PC-3 (cell line): Measurements from ENCODE around the gene ASCL2. TPM values are rescaled to one million over a fixed set of nuclear protein-coding genes. Genes with fewer than 3 reads are reported as not detected.

Source experiments
- ATAC-seq: fragments of 200-7000 bp; cut with Tn5 transposase; 2 replicates; pipeline ENCODE4 v1.9.1; 2020; ENCODE audit warnings: mild to moderate bottlenecking, moderate library complexity
- BruUV-seq: library from RNA; stranded (reverse); fragments of 400-500 nt; replicated peaks from 2 replicates; lab custom pipeline; 2021; lab: Mats Ljungman, UMichigan
- CTCF ChIA-PET: fragments of 300-600 bp; sonication (Branson Sonifier 250); formaldehyde crosslinking; loops from one replicate; lab custom pipeline; 2022; ENCODE audit warnings: antibody characterized with exemption; lab: Charles Lee
- POLR2A ChIA-PET: fragments of 300-600 bp; sonication (Branson Sonifier 250); formaldehyde crosslinking; loops from one replicate; lab custom pipeline; 2022; ENCODE audit warnings: antibody characterized with exemption; ENCODE audit not compliant: unreplicated experiment; lab: Charles Lee
- DNase-seq: peaks from one replicate; pipeline ENCODE4 v3.0.0-alpha.2; 2015
- H2AFZ ChIP-seq: fragments of 300-600 bp; sonication (generic); 2 replicates; pipeline ENCODE4 v1.6.0; 2016; ENCODE audit warnings: antibody characterized with exemption, low read length
- H3F3A ChIP-seq: fragments of 300-600 bp; sonication (generic); one replicate; pipeline ENCODE4 v1.6.0; 2017; ENCODE audit warnings: antibody characterized with exemption, low read length, control low read depth, mild to moderate bottlenecking; ENCODE audit not compliant: unreplicated experiment
- H3K27ac ChIP-seq: fragments of 300-600 bp; sonication (generic); 2 replicates; pipeline ENCODE4 v1.5.1; 2016; ENCODE audit warnings: mild to moderate bottlenecking, low read length
- H3K27me3 ChIP-seq: fragments of 300-600 bp; sonication (generic); 2 replicates; pipeline ENCODE4 v1.6.1; 2016; ENCODE audit warnings: low read length, mixed read lengths
- H3K36me3 ChIP-seq: fragments of 300-600 bp; sonication (generic); 2 replicates; pipeline ENCODE4 v1.6.1; 2016; ENCODE audit warnings: low read depth, mixed run types, low read length, mixed read lengths
- H3K4me1 ChIP-seq: fragments of 300-600 bp; sonication (generic); 2 replicates; pipeline ENCODE4 v1.5.1; 2016; ENCODE audit warnings: low read length; ENCODE audit not compliant: insufficient read depth
- H3K4me2 ChIP-seq: fragments of 300-600 bp; sonication (generic); 2 replicates; pipeline ENCODE4 v1.6.0; 2016; ENCODE audit warnings: low read length
- H3K4me3 ChIP-seq: fragments of 300-600 bp; sonication (generic); 2 replicates; pipeline ENCODE4 v1.5.1; 2016; ENCODE audit warnings: mild to moderate bottlenecking, low read length, mixed read lengths
- H3K79me2 ChIP-seq: fragments of 300-600 bp; sonication (generic); 2 replicates; pipeline ENCODE4 v1.6.1; 2017; ENCODE audit warnings: low read length, mixed read lengths
- H3K9ac ChIP-seq: fragments of 300-600 bp; sonication (generic); 2 replicates; pipeline ENCODE4 v1.6.0; 2016; ENCODE audit warnings: mild to moderate bottlenecking, low read length
- H3K9me2 ChIP-seq: fragments of 300-600 bp; sonication (generic); replicated peaks from 2 replicates; pipeline ENCODE4 v1.6.1; 2016; ENCODE audit warnings: mixed run types, low read length, mixed read lengths
- H3K9me3 ChIP-seq: fragments of 300-600 bp; sonication (generic); 2 replicates; pipeline ENCODE4 v1.6.1; 2016; ENCODE audit warnings: low read length, mixed read lengths
- H4K20me1 ChIP-seq: fragments of 300-600 bp; sonication (generic); 2 replicates; pipeline ENCODE4 v1.6.1; 2016; ENCODE audit warnings: low read length, mixed read lengths
- CTCF ChIP-seq: fragments of 300-600 bp; sonication (generic); conservative IDR thresholded peaks from 2 replicates; pipeline ENCODE4 v1.5.1; 2017; ENCODE audit warnings: antibody characterized with exemption, low read depth, mild to moderate bottlenecking, low read length
- EZH2 ChIP-seq: fragments of 300-600 bp; sonication (generic); IDR thresholded peaks from one replicate; pipeline ENCODE4 v1.6.1; 2017; ENCODE audit warnings: antibody characterized with exemption, mild to moderate bottlenecking, low read length; ENCODE audit not compliant: unreplicated experiment
- EZH2phosphoT487 ChIP-seq: fragments of 300-600 bp; sonication (generic); IDR thresholded peaks from 2 replicates; pipeline ENCODE4 v1.6.1; 2018; ENCODE audit warnings: mild to moderate bottlenecking, antibody characterized with exemption, low read length, borderline replicate concordance
- intact Hi-C: fragments of 100-400 bp; cut with micrococcal nuclease; formaldehyde crosslinking; loops from 2 replicates; pipeline ENCODE4 v1.9.0; 2023
- total RNA-seq: library from RNA; depleted of rRNA; stranded (reverse); fragments of >200 nt; gene quantifications from 2 replicates; pipeline ENCODE4 v1.2.3, GENCODE V29; 2014

ASCL2 gene
- total RNA-seq, 1 experiment from 2014 or later: 1.1 TPM

- H3K79me2 ChIP-seq: no peaks in the 10 kb centered on the region
- H3K27me3 ChIP-seq: no peaks in the 10 kb centered on the region
- H3K9me3 ChIP-seq: no peaks in the 10 kb centered on the region
- ChIA-PET CTCF (no interaction called here), POLR2A (no interaction called here)
- TF ChIP-seq EZH2phosphoT487 (no peak), CTCF (no peak), EZH2 (no peak)
- intact Hi-C loops: no loop called here
- no peak overlapping the region for H2AFZ ChIP-seq
- no peak overlapping the region for H3K4me3 ChIP-seq
- no peaks in the 10 kb centered on the region for H3K9me2 ChIP-seq
- H3K4me2 ChIP-seq: no peak overlapping the region
- H3K27ac ChIP-seq: no peak overlapping the region
- ATAC-seq (no peak), DNase-seq (no peak)
- no peaks in the 10 kb centered on the region for H3K36me3 ChIP-seq
- H3K9ac ChIP-seq: no peak overlapping the region
- no peaks in the 10 kb centered on the region; the same call in 1 of the 2 replicates for H3K4me1 ChIP-seq
- no peaks in the 10 kb centered on the region for H3F3A ChIP-seq
- no TSS peak for BruUV-seq
- no peaks in the 10 kb centered on the region for H4K20me1 ChIP-seq
Measured at GRCh38 chr11:2293984-2294925, 23.9 kb upstream of the ASCL2 start.

GRCh38 chr11:2293531-2293971, 23.2 kb upstream of the ASCL2 start:
- no peak overlapping the region for H3K9ac ChIP-seq
- TF ChIP-seq EZH2phosphoT487: no peak
- TF ChIP-seq CTCF: no peak
- TF ChIP-seq EZH2: no peak
- intact Hi-C loops: no loop called here

More at GRCh38 chr11:2293531-2293971, 23.2 kb upstream of the ASCL2 start:
- ATAC-seq (no peak), DNase-seq (no peak)
- Histone ChIP-seq H3K4me2 (no peak overlapping the region), H4K20me1 (no peaks in the 10 kb centered on the region), H3K9me3 (no peaks in the 10 kb centered on the region), H3K9me2 (no peaks in the 10 kb centered on the region), H2AFZ (no peak overlapping the region), H3K36me3 (no peaks in the 10 kb centered on the region), H3K79me2 (no peaks in the 10 kb centered on the region), H3K27me3 (peaks cover 3% of the 10 kb centered on the region; the same call in 1 of the 2 replicates), H3F3A (no peaks in the 10 kb centered on the region), H3K27ac (no peak overlapping the region), H3K4me3 (no peak overlapping the region), H3K4me1 (no peaks in the 10 kb centered on the region; the same call in 1 of the 2 replicates)
- ChIA-PET CTCF (interaction anchor here (0.6 kb wide), 1 partner anchor 704 kb away, joined by 6 read pairs; no protein-coding TSS in a partner anchor), POLR2A (no interaction called here)
- BruUV-seq: no TSS peak
